ENCODE measurements around the gene CFAP210. TPM values are rescaled to one million over a fixed set of nuclear protein-coding genes. Genes with fewer than 3 reads are reported as not detected.

Gene CFAP210
- total RNA-seq, 6 donors from 2014 or later, result 1.4 to 14.7 (median 2.6) TPM; not detected in 1

DNA sequence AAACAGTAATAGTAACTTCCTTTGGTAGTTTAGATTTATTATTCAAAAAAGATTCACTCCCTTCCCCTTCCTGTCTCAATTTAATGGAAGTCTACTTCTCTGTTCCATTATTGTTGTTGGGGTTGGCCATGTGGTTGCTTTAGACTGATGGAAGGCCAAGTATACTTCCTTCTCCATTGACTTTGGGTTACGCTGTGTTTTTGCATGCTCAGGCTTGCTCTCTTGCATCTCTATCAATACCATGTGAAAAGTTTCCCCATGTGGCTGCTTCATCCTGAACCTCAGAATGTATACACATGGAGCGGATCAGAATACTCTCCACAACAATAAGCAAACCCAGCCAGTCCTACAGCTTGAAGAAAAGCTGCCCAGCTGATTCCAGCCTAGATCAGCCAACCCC lies 20.3 kb downstream of the CFAP210 start:
- no peak for TF ChIP-seq POLR2A (IDR thresholded peaks at IDR 0.05)
- no peak for TF ChIP-seq POLR2AphosphoS5 (IDR thresholded peaks at IDR 0.05)
- no peak for TF ChIP-seq EP300 (IDR thresholded peaks at IDR 0.05)
- no peak for TF ChIP-seq CTCF (IDR thresholded peaks at IDR 0.05)
- Histone ChIP-seq H3K27me3 (no peaks in the 10 kb centered on the region), H3K4me3 (no peak overlapping the region), H3K36me3 (no peaks in the 10 kb centered on the region), H3K9me3 (no peaks in the 10 kb centered on the region), H3K27ac (no peak overlapping the region), H3K4me1 (no peaks in the 10 kb centered on the region)
- DNase-seq (no peak), ATAC-seq (ENCODE audit: low FRiP score in 2 of 2) (no peak)
- 89 to 93% methylated on average over 2 of the region's 2 CpGs for WGBS, 2 donors

DNA sequence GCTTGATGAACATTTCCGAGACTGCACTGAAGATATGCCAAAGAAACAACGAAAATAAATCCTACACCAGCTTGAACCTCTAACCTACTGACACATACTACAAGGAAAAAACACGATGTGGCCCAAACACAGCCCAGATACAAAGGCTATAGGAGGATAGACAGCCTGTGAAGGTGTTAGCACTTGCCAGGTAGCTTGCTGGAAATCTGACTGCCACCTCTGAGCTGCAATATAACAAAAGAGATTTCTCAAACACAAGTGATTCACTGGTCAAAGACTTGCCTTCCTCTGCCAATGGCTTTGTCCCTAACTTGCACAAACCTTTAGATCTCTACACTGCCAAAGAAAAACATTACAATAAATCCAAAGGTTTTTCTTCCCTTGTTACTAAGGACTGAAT lies 21.1 kb downstream of the CFAP210 start:
- Histone ChIP-seq H3K36me3 (no peaks in the 10 kb centered on the region), H3K4me3 (no peak overlapping the region), H3K4me1 (no peaks in the 10 kb centered on the region), H3K9me3 (no peaks in the 10 kb centered on the region), H3K27me3 (no peaks in the 10 kb centered on the region), H3K27ac (no peak overlapping the region)
- TF ChIP-seq EP300 (IDR thresholded peaks at IDR 0.05) (no peak), POLR2AphosphoS5 (IDR thresholded peaks at IDR 0.05) (no peak), POLR2A (IDR thresholded peaks at IDR 0.05) (no peak), CTCF (IDR thresholded peaks at IDR 0.05) (no peak)
- ATAC-seq (ENCODE audit: low FRiP score in 2 of 2) (no peak), DNase-seq (no peak)
- WGBS, 2 donors, result 68 to 69% methylated on average over 3 of the region's 3 CpGs

GRCh38 chr2:169672406-169672805 lies 21.8 kb downstream of the CFAP210 start:
- WGBS, 2 donors, result 58 to 62% methylated on average over 6 of the region's 6 CpGs
- Histone ChIP-seq H3K27me3 (no peaks in the 10 kb centered on the region), H3K9me3 (no peaks in the 10 kb centered on the region), H3K4me3 (no peak overlapping the region), H3K27ac (no peak overlapping the region), H3K36me3 (no peaks in the 10 kb centered on the region), H3K4me1 (no peaks in the 10 kb centered on the region)
- ATAC-seq (ENCODE audit: low FRiP score in 2 of 2), result no peak
- no peak for DNase-seq
- no peak for TF ChIP-seq POLR2AphosphoS5 (IDR thresholded peaks at IDR 0.05)
- no peak for TF ChIP-seq EP300 (IDR thresholded peaks at IDR 0.05)
- no peak for TF ChIP-seq CTCF (IDR thresholded peaks at IDR 0.05)
- no peak for TF ChIP-seq POLR2A (IDR thresholded peaks at IDR 0.05)

GRCh38 chr2:169670937-169671336 lies 23.3 kb downstream of the CFAP210 start:
- H3K36me3 ChIP-seq, result no peaks in the 10 kb centered on the region
- H3K4me3 ChIP-seq, result no peak overlapping the region
- H3K27me3 ChIP-seq, result no peaks in the 10 kb centered on the region
- TF ChIP-seq EP300 (IDR thresholded peaks at IDR 0.05), result no peak
- WGBS, 2 donors, result 95 to 96% methylated on average over 4 of the region's 4 CpGs
- ATAC-seq (ENCODE audit: low FRiP score in 2 of 2) (no peak), DNase-seq (no peak)
- H3K9me3 ChIP-seq, result no peaks in the 10 kb centered on the region
- H3K27ac ChIP-seq, result no peak overlapping the region
- H3K4me1 ChIP-seq, result no peaks in the 10 kb centered on the region

DNA sequence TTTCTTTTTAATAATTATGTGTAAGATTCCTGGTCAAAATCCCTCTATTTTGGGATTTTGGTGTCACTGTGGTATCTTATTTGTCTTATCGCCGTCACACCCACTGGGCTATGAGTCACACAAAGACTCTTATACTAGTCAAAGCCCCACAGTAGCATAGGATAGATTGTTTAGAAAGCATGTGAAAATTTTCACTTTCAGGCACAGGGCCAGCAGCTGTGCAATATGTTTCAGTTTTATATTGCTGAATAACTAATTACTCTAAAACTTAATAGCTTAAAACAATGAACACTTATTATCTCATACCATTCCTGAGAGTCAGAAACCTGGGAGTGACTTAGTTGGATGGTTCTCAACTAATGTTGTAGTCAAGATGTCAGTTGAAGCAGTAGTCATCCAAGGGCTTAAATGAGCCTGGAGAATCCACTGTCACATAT lies 24.0 kb downstream of the CFAP210 start:
- Histone ChIP-seq H3K9me3 (no peaks in the 10 kb centered on the region), H3K36me3 (no peaks in the 10 kb centered on the region), H3K4me1 (peaks cover 0 to 2% (median 0%) of the 10 kb centered on the region in 4 donors), H3K27me3 (no peaks in the 10 kb centered on the region), H3K27ac (no peak overlapping the region), H3K4me3 (no peak overlapping the region)
- DNase-seq, result no peak
- no peak for ATAC-seq (ENCODE audit: low FRiP score in 2 of 2)
- no peak for TF ChIP-seq CTCF (IDR thresholded peaks at IDR 0.05)
- no peak for TF ChIP-seq POLR2AphosphoS5 (IDR thresholded peaks at IDR 0.05)
- TF ChIP-seq POLR2A (IDR thresholded peaks at IDR 0.05), result no peak
- TF ChIP-seq EP300 (IDR thresholded peaks at IDR 0.05), result no peak
- WGBS, 2 donors, result 85 to 90% methylated on average over 2 of the region's 2 CpGs

All from upper lobe of left lung (tissue), 6 donors.